GM19035 (cell line): ENCODE results near the gene ZCWPW1.
"Not testable (repeated sequence)": the region's sequence is repeated elsewhere in the genome, so short reads cannot be mapped to it uniquely, and the experiment has no call there.

Experiments used
- ATAC-seq: cut with Tn5 transposase; IDR thresholded peaks from one replicate; pipeline ENCODE4 v1.9.1; 2021; ENCODE audit not compliant: unreplicated experiment

ZCWPW1 gene

DNA sequence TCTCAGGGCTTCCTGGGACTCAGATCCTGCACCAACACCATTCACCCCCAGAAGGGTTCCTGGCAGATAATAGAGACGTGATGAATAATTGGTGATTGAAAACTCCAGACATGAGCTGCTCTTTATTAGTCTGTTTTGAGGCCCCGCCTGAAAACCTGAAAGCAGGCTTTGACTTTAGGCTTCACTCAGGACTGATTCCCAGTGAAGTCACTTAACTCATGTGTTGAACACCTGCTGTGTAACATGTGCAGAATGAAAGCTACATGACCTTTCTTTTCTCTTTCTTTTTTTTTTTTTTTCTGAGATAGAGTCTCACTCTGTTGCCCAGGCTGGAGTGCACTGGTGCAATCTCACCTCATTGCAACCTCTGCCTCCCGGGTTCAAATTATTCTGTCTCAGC is 26.7 kb upstream of the ZCWPW1 start:
- no peak for ATAC-seq

DNA sequence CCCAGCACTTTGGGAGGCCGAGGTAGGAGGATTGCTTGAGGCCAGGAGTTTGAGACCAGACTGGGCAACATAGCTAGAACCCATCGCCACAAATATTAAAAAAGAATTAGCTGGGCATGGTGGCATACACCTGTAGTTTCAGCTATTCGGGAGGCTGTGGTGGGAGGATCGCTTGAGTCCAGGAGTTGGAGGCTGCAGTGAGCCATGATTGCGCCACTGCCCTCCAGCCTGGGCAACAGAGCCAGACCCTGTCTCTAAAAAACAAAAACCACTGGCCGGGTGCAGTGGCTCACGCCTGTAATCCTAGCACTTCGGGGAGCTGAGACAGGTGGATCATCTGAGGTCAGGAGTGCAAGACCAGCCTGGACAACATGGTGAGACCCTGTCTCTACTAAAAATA is 25.4 kb upstream of the ZCWPW1 start:
- ATAC-seq: not testable (repeated sequence)

DNA sequence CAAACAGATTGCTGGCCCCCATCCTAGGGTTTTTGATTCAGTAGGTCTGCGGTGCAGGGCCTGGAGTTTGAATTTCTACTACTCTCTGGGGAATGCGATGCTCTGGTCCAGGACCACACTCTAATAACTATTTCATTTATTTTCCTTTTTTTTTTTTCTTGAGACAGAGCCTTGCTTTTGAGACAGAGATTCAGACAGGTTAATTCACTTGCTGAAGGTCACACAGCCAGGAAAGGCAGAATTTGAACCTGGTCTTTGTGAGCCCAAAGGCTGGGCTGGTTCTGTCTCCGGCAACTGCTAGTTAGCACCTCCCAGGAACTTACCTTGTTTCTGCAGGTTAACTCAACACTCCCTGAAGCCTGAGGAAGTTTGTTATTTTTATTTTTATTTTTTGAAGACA is 24.0 kb upstream of the ZCWPW1 start:
- no peak for ATAC-seq

DNA sequence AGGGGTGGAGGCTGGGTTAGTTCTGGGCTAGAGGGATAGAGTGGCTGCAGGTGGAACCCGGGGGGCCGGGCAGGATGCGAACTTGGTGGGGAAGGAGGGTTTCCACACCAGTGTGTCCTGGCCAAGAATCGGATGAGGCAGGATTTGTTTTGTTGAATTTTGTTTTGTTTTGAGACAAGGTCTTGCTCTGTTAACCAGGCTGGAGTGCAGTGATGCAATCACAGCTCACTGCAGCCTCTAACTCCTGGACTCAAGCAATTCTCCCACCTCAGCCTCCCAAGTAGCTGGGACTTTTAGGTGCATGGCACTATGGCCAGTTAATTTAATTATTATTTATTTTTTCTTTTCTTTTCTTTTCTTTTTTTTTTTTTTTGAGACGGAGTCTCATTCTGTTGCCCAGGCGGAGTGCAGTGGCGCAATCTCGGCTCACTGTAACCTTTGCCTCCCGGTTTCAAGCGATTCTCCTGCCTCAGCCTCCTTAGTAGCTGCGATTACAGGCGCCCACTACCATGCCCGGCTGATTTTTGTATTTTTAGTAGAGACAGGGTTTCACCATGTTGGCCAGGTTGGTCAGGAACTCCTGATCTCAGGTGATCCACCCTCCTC is 20.8 kb upstream of the ZCWPW1 start:
- ATAC-seq: no peak

DNA sequence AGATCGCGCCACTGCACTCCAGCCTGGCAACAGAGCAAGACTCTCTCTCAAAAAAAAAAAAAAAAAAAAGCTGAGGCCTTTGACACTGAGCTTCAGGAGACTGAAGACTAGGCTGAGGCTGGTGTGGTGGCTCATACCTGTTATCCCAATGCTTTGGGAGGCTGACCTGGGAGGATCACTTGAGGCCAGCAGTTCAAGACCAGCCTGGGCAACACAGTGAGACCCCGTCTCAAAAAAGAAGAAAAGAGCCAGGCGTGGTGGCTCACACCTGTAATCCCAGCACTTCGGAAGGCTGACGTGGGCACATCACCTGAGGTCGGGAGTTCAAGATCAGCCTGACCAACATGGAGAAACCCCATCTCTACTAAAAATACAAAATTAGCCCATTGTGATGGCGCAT is 18.9 kb upstream of the ZCWPW1 start:
- ATAC-seq: not testable (repeated sequence)

DNA sequence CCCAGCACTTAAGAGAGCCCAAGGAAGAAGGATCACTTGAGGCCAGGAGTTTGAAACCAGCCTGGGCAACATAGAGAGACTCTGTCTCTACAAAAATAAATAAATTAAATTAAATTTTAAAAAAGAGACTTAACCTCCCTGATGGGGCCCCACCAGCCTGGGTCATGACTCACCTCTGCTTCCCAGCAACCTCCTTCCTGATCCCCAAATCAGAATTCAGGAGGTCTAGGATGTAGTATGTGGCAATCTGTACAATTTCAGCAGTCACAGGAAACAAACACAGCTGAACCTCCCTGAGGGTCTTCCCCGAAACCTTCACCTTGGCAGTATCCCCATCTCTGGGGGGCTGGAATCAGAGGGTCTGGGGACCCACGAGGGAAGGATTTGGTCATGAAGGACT is 17.5 kb upstream of the ZCWPW1 start:
- ATAC-seq: no peak

DNA sequence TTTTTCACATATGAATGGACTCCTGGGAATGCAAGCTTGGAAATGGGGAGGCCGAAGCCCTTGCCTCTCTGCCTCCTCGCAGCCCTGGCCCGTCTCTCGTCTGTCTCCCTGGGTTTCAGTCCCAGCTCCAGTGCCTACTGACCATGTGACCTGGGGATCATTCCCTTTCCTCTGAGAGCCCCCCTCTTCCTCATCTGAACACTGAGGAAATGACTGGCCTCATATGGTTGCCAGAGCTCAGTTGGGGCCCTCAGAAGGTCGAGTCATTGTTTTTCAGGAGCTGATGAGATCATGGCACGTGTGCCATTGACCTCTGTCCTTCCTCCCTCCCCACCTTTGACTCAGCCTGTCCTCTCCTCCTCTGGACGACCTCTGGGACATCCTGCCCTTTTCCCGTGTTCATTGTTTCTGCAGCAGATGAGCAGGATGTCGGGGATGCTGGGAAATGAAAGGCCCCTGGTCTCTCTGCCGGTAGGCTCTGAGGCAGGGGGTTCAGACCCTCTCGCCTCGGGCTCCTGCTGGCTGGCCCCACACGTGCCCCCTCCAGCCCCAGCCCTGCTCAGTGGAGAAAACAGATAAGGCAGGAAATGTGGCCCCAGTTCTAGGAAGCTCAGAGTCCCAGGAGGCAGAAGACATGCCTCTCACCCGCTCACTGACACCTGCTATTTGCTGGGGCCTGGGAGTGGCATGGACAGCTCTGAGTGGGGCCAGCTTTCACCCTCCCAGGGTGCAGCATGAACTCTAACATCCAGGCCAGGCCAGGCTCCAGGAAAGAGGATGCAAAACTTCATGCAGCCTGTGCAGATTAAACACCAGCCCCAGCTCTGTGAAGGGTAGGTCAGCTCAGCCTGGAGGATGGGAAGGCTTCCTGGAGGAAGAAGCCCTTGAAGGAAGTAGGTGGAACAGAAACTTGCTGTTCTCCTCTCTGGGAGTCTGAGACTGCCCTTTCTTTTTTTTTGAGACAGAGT is 16.1 kb upstream of the ZCWPW1 start:
- ATAC-seq: no peak

DNA sequence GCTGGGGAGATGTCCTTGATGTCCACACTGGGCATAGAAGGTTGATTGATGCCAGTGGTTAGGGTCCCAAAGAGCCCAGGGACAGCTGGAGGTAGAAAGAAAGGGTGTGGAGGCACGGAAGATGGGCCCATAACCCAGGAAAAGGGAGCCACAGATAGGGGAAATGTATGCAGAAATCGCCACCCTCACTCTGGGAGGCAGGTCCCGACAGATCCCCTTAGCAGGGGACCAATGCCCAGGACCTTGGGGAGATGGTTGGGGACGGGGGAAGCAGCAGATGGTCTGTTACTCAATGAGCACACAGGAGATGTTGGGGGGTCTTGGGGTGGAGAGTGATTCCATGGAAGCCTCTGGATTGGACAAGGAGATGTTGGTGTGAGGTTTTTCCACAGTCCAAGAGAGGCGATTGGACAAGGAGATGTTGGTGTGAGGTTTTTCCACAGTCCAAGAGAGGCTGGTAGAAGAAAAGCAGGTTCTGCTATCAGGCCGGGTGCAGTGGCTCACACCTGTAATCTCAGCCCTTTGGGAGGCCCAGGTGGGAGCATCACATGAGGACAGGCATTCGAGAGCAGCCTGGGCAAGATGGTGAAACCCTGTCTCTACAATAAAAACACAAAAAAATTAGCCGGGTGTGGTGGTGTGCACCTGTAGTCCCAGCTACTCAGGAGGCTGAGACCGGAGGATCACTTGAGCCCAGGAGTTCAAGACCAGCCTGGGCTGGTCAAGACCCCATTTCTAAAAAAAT is 14.8 kb upstream of the ZCWPW1 start:
- ATAC-seq: no peak

DNA sequence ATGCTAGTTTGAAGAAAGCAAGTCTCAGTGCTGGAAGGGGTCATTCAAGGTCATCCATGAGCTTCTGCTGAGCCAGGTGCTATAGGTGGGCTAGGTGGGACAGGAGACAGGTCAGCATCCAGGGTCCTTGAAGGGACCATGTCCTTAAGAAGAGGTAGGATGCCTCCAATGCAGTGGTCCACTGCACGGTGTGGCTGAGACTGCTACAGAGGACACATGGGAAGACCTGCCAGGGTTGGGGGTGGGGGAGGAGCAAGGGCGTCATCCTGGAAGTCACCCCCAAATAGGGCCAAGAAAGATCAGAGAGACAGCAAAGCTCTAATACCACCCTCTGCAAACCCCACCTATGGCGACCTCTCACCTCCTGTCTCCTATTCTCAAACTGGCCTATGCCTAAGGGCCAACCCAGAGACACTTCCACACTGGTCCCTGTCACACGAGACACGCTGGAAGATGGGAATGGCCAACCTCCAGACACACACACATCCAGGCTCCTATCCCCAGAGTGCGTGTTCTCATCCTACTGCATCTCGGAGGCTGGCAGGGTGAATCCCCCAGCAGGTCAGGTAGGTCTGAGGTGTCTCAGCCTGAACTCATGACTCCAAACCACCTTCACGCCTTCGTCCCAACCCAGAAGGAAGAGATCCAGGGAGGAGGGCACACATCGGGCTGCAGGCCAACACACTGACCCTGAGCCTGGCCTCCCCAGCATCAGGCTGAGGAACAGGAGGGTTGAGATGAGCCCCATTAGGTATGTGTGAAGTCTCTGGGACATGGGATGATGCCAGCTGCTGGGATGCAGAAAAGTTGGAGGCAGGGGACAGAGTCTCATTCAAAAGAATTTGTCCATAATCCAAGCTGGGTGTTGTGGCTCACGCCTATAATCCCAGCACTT is 13.4 kb upstream of the ZCWPW1 start:
- ATAC-seq: no peak

DNA sequence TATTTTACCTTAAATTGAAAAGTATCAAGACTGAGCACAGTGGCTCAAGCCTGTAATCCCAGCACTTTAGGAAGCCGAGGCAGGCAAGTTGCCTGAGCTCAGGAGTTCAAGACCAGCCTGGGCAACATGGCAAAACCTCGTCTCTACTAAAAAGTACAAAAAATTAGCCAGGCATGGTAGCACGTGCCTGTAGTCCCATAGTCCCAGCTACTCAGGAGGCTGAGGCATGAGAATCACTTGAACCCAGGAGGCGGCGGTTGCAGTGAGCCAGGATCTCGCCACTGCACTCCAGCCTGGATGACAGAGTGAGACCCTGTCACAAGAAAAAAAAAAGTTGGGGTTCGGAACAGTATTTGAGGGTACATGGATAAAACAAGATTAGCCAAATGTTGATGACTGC is 10.7 kb upstream of the ZCWPW1 start:
- not testable (repeated sequence) for ATAC-seq

DNA sequence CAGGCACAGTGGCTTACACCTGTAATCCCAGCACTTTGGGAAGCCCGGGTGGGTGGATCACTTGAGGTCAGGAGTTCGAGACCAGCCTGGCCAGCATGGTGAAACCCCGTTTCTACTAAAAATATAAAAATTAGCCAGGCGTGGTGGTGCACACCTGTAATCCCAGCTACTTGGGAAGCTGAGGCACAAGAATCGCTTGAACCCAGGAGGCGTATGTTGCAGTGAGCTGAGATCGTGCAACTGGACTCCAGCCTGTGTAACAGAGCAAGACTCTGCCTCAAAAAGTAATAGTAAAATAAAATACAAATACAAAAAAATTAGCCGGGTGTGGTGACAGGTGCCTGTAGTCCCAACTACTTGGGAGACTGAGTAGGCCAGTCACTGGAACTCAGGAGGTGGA is 10.2 kb upstream of the ZCWPW1 start:
- not testable (repeated sequence) for ATAC-seq

DNA sequence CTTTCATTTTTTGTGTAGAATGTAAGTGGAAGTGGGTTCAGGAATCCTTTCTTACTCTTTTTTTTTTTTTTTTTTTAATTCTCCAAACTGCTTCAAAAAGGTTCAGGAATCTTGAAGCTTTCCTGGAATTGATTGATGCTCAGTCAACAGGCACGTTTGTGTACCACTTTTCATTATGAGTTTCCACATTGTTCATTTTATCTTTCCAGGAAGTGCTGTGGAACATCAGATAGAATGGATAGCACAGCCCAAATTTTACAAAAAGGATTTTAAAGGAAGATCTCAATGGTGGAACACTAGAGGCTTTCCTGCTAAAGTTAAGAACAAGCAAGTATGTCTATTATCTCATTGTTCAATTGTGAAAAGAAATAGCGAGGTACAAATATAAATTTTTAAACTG is 9.7 kb upstream of the ZCWPW1 start:
- no peak for ATAC-seq

DNA sequence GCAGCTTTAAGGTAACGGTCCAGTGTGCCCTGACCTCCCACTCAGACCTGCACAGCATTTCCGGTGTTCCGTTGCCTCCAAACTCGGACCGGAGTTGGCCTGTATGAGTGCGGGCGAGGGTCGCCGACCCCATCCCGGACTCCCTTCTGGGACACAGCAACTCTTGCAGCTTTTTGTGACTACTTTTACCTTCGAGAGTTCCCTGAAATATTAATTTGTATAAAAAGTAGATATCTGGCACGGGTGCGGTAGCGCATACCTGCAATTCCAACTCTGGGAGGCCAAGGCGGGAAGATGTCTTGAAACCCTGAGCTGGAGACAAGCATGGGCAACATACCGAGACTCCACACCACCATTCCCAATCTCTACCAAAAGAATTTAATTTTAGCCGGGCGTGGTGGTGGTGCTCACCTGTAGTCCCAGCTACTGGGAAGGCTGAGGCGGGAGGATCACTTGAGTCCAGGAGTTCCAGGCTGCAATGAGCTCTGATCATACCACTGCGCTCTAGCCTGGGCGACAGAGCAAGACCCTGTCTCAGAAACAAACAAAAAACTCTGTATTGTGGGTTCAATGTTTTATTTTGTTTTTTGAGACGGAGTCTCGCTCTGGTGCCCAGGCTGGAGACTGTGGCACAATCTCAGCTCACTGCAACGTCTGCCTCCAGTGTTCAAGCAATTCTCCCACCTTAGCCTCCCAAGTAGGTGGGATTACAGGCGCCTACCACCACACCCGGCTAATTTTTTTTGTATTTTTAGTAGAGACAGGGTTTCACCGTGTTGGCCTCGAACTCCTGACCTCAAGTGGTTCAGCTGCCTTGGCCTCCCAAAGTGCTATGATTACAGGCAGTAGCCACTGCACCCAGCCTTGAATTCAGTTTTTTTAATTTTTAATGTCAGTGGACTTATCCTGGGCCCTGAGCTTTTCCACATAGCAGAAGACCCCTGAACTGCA is 8.9 kb upstream of the ZCWPW1 start:
- ATAC-seq: no peak

DNA sequence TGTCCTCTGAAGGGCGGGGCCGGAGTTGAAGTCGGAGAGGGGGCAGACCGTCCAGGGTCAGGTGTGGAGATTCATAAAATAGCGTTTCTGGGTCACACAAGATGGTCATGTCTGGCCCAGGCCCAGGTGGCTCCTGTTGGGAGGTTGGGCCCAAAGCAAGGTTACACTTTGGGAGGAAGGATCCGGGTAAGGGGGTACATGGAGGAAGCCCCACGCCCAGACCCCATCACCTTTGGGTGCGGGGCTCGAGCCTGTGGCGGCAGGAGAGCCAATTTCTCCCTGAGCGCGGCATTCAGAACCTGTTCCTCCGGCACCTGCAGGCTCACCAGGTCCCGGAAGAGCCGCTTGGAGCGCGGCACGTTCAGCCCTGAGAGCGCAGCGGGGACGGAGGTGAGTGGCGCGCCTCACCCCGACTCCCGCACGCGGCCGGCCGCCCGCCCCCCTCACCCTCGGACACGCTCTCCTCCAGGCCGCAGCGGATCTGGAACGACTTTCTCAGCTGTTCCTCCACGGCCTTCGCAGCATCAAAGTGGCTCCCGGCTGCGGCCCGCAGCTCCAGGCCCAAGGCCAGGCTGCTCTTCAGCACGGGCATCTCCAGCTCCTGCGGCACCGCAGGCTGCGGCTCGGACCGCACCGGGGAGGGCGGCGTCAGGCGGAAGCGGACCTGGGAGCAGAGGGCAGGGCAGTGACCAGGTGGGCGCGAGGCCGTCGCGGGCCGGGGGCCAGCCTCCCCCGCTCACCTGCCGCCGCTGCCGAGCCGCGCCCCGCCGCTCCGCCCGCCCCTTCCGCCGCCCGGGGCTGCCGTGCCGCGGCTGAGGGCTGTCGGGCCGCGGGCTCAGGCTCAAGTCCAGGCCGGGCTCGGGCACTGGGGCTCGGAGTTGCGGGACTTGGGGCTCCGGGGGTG is 7.2 kb upstream of the ZCWPW1 start:
- ATAC-seq: peak; percentile 31

DNA sequence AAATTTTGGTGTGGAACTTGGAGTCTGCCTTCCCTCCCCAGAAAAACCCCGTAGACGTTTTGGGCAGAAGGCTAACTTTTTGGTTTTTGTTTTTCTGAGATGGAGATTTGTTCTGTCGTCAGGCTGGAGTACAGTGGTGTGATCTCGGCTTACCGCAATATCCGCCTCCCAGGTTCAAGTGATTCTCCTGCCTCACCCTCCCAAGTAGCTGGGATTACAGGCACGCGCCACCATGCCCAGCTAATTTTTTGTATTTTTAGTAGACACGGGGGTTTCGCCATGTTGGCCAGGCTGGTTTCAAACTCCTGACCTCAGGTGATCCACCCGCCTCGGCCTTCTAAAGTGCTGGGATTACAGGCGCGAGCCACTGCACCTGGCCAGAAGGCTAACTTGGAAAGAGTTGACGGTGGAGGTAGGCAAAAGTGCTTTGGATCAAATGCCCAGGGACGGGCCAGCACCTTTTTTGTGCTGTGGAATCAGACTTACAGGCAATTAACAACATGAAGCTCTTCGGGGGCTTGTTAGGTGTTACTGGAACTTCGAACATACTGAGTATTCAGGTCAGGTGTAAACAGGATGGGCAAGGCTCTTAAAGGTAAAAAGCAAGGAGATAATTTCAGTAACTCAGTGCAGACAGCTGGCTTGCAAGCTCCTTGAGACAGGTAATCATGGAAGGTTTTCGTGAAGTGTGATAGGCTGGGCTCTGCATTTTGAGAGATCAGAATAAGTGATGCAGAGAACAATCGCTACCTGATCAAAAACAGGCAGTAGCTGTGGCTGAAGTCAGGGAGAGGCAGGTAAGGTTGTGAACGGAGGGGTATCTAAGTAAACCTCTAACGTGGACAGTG is 6.0 kb upstream of the ZCWPW1 start:
- ATAC-seq: no peak

DNA sequence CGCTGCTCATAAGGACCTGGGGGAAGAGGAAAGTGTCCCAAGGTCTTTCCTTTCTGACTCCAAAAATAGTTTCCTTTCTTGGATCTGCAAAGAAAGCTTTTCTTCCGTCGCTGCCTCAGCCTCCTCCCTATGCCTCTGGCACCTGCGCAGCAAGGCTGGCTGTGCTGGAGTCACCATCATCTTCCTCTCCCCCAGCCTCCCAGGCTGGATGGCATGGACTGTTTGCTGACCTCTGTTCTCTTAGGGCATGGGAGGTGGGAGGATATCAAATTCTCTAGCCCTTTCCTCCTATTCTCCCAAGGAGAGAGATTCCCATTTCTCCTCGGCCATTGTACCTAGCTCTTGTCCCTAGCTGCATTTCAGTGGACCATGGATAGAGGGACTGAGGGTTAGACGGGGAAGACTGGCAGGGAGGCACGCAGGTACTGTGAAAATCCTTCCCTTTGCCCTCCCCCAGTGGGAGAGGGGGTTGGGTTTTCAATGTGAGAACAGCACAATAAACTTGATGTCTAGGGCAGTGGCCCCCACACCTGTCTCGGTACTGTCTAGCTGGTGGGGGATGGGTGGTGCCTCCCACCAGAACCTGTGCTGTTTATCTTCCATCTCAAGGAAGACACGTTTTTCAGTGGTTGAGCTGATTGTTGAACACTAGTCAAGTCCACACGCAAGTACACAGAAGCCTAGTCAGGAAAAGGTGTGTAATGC is 5.2 kb upstream of the ZCWPW1 start:
- no peak for ATAC-seq

DNA sequence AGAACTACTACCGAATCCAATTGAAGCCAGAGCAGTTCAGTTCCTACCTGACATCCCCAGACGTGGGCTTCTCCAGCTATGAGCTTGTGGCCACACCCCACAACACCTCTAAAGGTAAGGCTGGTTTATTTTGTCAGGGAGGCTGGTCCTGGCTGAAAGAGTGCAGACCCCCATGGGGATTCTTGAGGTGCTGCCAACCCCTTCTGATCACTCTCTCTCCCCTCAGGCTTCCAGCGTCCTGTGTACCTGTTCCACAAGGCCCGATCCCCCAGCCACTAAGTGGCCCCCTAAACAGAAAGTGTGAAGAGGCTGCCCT is 4.7 kb upstream of the ZCWPW1 start:
- no peak for ATAC-seq
